KMS-11 (cell line): Measurements from ENCODE around the gene NIN.

Experiments
- H2AFZ ChIP-seq: fragments of 200-600 bp; sonication (generic); 2 replicates; pipeline ENCODE4 v1.6.1; 2016; ENCODE audit warnings: antibody characterized with exemption, mixed run types, low read depth
- H3K27ac ChIP-seq: fragments of 200-600 bp; sonication (generic); 2 replicates; pipeline ENCODE4 v1.6.1; 2016; ENCODE audit warnings: mild to moderate bottlenecking, mixed run types
- H3K27me3 ChIP-seq: fragments of 200-600 bp; sonication (generic); 2 replicates; pipeline ENCODE4 v1.6.1; 2017; ENCODE audit warnings: mild to moderate bottlenecking, low read depth, mixed run types, moderate library complexity; ENCODE audit not compliant: insufficient read depth
- H3K36me3 ChIP-seq: fragments of 200-600 bp; sonication (generic); 2 replicates; pipeline ENCODE4 v1.6.1; 2017; ENCODE audit warnings: mild to moderate bottlenecking, mixed run types; ENCODE audit not compliant: insufficient read depth
- H3K4me1 ChIP-seq: fragments of 200-600 bp; sonication (generic); 2 replicates; pipeline ENCODE4 v1.6.1; 2016; ENCODE audit warnings: mild to moderate bottlenecking, low read depth, mixed run types; ENCODE audit not compliant: poor library complexity, severe bottlenecking
- H3K4me2 ChIP-seq: fragments of 200-600 bp; sonication (generic); 2 replicates; pipeline ENCODE4 v1.7.0; 2016; ENCODE audit warnings: mild to moderate bottlenecking, mixed run types
- H3K4me3 ChIP-seq: fragments of 200-600 bp; sonication (generic); IDR thresholded peaks from 2 replicates; pipeline ENCODE4 v1.6.1; 2017; ENCODE audit warnings: low read depth, low read length, mixed read lengths; ENCODE audit not compliant: insufficient read depth
- H3K79me2 ChIP-seq: fragments of 200-600 bp; sonication (generic); 2 replicates; pipeline ENCODE4 v1.6.1; 2016; ENCODE audit warnings: low read depth, mixed run types; ENCODE audit not compliant: insufficient read depth
- H3K9ac ChIP-seq: fragments of 200-600 bp; sonication (generic); 2 replicates; pipeline ENCODE4 v1.6.1; 2016; ENCODE audit warnings: mild to moderate bottlenecking, mixed run types
- H4K20me1 ChIP-seq: fragments of 200-600 bp; sonication (generic); 2 replicates; pipeline ENCODE4 v1.6.1; 2016; ENCODE audit warnings: mild to moderate bottlenecking, mixed run types; ENCODE audit not compliant: insufficient read depth
- TF ChIP-seq, protein P1 (sequence below): fragments of 200-600 bp; sonication (generic); conservative IDR thresholded peaks from 2 replicates; pipeline ENCODE4 v1.6.1; 2017; ENCODE audit warnings: low read depth, mild to moderate bottlenecking, antibody characterized with exemption, low read length, moderate library complexity, mixed read lengths

Gene NIN

DNA sequence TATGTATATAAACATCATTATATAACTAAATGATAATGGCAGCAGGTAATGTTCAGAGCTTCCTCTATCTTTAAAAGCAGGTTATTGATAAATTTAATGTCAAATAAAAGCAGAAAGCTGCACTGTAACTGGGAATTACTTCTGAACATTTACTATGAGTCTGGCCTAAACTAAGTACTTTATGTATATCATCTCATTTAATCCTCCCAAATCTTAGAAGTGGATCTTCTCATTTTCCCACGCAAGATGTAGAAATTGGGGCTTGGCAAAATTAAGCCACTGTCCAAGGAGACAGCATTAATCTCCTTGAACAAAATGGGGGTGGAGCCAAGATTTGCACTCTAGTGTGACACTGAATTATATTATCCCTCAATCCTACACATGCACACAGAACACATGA lies 5.7 kb downstream of the NIN start:
- Histone ChIP-seq H3K9ac (no peak overlapping the region), H3K79me2 (no peaks in the 10 kb centered on the region; the same call in 1 of the 2 replicates)

DNA sequence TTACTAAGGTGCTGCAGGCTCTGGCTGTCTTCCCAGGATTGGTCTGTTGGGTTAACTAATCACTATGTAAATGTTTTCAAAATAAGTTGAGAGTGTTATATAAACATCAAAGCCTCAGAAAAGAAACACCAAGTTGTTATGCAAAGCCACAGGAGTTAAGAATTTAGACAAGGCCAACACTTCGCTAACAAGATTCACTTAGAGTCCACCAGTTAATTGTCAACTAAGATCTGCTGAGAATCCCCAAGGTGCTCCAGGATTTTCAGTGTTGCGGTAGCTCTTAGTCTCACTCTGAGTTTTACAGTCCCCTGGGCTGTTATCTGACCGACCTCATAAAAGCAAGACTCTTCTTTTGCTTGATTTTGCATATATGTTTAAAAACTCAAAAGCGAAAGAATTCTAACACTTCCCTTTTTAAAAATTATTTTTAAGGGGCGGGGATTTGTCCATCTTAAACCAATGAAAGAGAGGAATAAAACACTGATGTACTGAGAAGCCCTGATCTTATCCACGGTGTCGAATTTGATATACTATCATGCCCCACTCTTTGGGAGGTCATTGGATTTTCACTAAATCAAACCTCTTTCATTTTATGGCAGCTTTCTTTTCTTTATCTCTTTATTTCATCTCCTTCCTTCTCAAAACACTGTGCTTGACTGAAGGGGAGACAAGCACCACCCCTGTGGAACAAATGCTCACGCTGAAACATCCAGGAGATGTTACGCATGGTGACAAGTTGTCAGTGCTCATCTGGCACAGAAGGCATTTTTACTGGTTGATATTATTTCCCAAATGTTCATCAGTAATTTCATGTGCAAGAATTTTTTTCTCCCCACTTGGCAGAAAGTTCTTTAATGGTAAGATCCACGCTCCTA lies 7.0 kb downstream of the NIN start:
- H3K27ac ChIP-seq, result no peak overlapping the region
- no peak overlapping the region for H3K4me2 ChIP-seq
- no peaks in the 10 kb centered on the region for H3K4me1 ChIP-seq
- no peak overlapping the region for H3K4me3 ChIP-seq
- no peaks in the 10 kb centered on the region for H3K27me3 ChIP-seq
- no peak overlapping the region for H2AFZ ChIP-seq
- H3K79me2 ChIP-seq, result no peaks in the 10 kb centered on the region; the same call in 1 of the 2 replicates
- no peak overlapping the region for H3K9ac ChIP-seq
- TF ChIP-seq, protein P1, sequence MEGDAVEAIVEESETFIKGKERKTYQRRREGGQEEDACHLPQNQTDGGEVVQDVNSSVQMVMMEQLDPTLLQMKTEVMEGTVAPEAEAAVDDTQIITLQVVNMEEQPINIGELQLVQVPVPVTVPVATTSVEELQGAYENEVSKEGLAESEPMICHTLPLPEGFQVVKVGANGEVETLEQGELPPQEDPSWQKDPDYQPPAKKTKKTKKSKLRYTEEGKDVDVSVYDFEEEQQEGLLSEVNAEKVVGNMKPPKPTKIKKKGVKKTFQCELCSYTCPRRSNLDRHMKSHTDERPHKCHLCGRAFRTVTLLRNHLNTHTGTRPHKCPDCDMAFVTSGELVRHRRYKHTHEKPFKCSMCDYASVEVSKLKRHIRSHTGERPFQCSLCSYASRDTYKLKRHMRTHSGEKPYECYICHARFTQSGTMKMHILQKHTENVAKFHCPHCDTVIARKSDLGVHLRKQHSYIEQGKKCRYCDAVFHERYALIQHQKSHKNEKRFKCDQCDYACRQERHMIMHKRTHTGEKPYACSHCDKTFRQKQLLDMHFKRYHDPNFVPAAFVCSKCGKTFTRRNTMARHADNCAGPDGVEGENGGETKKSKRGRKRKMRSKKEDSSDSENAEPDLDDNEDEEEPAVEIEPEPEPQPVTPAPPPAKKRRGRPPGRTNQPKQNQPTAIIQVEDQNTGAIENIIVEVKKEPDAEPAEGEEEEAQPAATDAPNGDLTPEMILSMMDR, result no peak
- H3K36me3 ChIP-seq, result no peaks in the 10 kb centered on the region
- no peaks in the 10 kb centered on the region for H4K20me1 ChIP-seq

More for the DNA sequence above, 5.7 kb downstream of the NIN start:
- Histone ChIP-seq H3K4me3 (no peak overlapping the region), H2AFZ (no peak overlapping the region), H3K4me2 (no peak overlapping the region), H3K36me3 (no peaks in the 10 kb centered on the region), H3K27ac (no peak overlapping the region), H3K27me3 (no peaks in the 10 kb centered on the region), H3K4me1 (no peaks in the 10 kb centered on the region), H4K20me1 (no peaks in the 10 kb centered on the region)
- TF ChIP-seq, protein P1, result no peak

DNA sequence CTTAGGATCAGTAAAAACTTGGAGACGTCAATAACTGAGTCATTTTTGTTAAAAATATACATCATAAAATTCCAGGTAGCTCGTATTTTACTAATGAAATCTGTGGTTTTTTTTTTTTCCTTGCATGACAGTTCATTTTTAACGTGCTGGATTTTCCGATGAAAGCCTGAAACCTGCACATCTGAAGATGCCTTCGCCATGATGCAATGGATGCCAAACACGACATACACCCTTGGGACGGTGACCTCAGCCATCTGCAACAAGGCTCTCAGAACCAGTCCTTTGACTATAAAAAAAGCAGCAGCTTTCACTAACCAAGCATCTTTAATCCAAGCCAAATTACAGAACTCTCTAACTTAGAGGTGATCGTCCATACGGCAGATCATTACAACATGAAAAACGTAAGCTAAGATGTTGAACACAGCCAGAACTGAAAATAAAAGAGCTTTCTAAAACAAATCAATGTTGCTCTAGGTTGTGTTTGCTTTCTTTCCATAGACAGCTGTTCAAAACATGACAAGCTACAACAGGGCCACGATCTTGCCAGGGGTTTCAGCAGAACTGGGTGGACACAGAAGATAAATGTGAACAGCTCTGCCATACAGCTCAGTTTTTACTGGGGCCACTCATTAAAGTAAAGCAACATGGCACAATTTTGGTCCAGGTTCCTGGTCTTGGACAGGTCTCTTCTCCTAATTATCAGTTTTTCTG lies 7.8 kb downstream of the NIN start:
- TF ChIP-seq, protein P1, result no peak
- Histone ChIP-seq H3K9ac (no peak overlapping the region), H3K4me2 (no peak overlapping the region), H3K27ac (no peak overlapping the region), H4K20me1 (no peaks in the 10 kb centered on the region), H3K36me3 (no peaks in the 10 kb centered on the region), H3K79me2 (no peaks in the 10 kb centered on the region; the same call in 1 of the 2 replicates), H3K4me1 (no peaks in the 10 kb centered on the region), H3K27me3 (no peaks in the 10 kb centered on the region), H2AFZ (no peak overlapping the region), H3K4me3 (no peak overlapping the region)

DNA sequence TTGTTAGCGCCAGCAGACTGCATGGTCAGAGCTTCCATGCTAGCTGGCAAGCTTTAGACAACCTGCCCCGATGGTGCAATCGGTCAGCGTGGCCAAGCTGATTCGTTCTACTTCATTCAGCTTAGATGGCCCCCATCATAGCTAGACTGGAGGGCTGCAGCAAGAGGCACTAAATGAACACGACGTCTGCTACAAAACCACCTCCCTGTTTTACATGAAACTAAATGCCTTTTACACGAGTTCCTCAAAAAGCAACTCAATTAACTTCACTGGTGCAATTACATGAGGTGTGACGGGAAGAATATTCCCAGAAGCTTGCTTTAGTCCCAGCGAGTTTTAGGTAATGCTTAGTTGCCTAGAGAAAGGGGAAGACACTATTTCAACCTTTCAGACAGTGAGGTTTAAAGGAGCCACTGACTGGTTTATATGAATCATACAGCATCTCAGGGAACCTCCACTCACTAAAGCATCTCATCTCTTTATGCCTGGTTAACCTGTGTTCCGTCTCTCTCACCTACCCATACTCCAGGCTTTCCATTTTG lies 8.4 kb downstream of the NIN start:
- H4K20me1 ChIP-seq, result no peaks in the 10 kb centered on the region
- H3K4me2 ChIP-seq, result no peak overlapping the region
- no peaks in the 10 kb centered on the region for H3K36me3 ChIP-seq
- H3K79me2 ChIP-seq, result no peaks in the 10 kb centered on the region; the same call in 1 of the 2 replicates
- no peak overlapping the region for H3K4me3 ChIP-seq
- no peaks in the 10 kb centered on the region for H3K4me1 ChIP-seq
- H2AFZ ChIP-seq, result no peak overlapping the region
- TF ChIP-seq, protein P1, result no peak
- no peak overlapping the region for H3K9ac ChIP-seq
- no peaks in the 10 kb centered on the region for H3K27me3 ChIP-seq
- no peak overlapping the region for H3K27ac ChIP-seq
